A673 (cell line): ENCODE measurements around the gene CLTB. TPM values are rescaled to one million over a fixed set of nuclear protein-coding genes. Genes with fewer than 3 reads are reported as not detected.

Source experiments
- BruUV-seq: library from RNA; stranded (reverse); fragments of 400-500 nt; replicated peaks from 2 replicates; lab custom pipeline; 2021; lab: Mats Ljungman, UMichigan
- CTCF ChIA-PET: fragments of 300-600 bp; sonication (Branson Sonifier 250); formaldehyde crosslinking; loops from one replicate; lab custom pipeline; 2022; ENCODE audit warnings: antibody characterized with exemption; lab: Charles Lee
- POLR2A ChIA-PET: fragments of 300-600 bp; sonication (Branson Sonifier 250); formaldehyde crosslinking; loops from one replicate; lab custom pipeline; 2022; ENCODE audit warnings: antibody characterized with exemption; ENCODE audit not compliant: low non-redundant PET; lab: Charles Lee
- DNase-seq: peaks from one replicate; pipeline ENCODE4 v3.0.0-alpha.2; 2015; ENCODE audit warnings: low spot score
- H3K27ac ChIP-seq: fragments of 200-600 bp; sonication (generic); 2 replicates; pipeline ENCODE4 v1.5.1; 2016; ENCODE audit warnings: mixed run types, low read depth, mild to moderate bottlenecking, mixed read lengths, antibody characterized with exemption, low read length; ENCODE audit not compliant: poor library complexity, severe bottlenecking
- H3K27me3 ChIP-seq: fragments of 200-600 bp; sonication (generic); replicated peaks from 2 replicates; pipeline ENCODE4 v1.6.1; 2017; ENCODE audit warnings: mixed run types, low read depth, mild to moderate bottlenecking, mixed read lengths, antibody characterized with exemption, low read length; ENCODE audit not compliant: insufficient read depth, poor library complexity
- H3K36me3 ChIP-seq: fragments of 200-600 bp; sonication (generic); 2 replicates; pipeline ENCODE4 v1.6.1; 2016; ENCODE audit warnings: mixed run types, mild to moderate bottlenecking, mixed read lengths, antibody characterized with exemption, low read length; ENCODE audit not compliant: insufficient read depth, poor library complexity, severe bottlenecking
- H3K4me1 ChIP-seq: fragments of 200-600 bp; sonication (generic); 2 replicates; pipeline ENCODE4 v1.6.1; 2017; ENCODE audit warnings: mixed run types, mild to moderate bottlenecking, mixed read lengths, antibody characterized with exemption, low read length; ENCODE audit not compliant: insufficient read depth, poor library complexity, severe bottlenecking
- H3K4me3 ChIP-seq: fragments of 200-600 bp; sonication (generic); 2 replicates; pipeline ENCODE4 v1.5.1; 2016; ENCODE audit warnings: low read depth, mixed run types, mild to moderate bottlenecking, mixed read lengths, low read length; ENCODE audit not compliant: poor library complexity, severe bottlenecking
- H3K9me3 ChIP-seq: fragments of 200-600 bp; sonication (generic); 2 replicates; pipeline ENCODE4 v1.6.1; 2016; ENCODE audit warnings: mixed run types, low read depth, mild to moderate bottlenecking, mixed read lengths, antibody characterized with exemption, low read length; ENCODE audit not compliant: poor library complexity, severe bottlenecking
- CTCF ChIP-seq: fragments of 300-800, 200-600 bp; sonication (generic); conservative IDR thresholded peaks from 2 replicates; pipeline ENCODE4 v1.5.1; 2017; ENCODE audit warnings: low read depth, mild to moderate bottlenecking, antibody characterized with exemption, low read length, moderate library complexity, mixed read lengths
- EZH2 ChIP-seq: fragments of 200-600 bp; sonication (generic); IDR thresholded peaks from 2 replicates; pipeline ENCODE4 v1.6.1; 2017; ENCODE audit warnings: borderline replicate concordance, low read depth, mild to moderate bottlenecking, mixed read lengths, antibody characterized with exemption, low read length; ENCODE audit not compliant: poor library complexity, severe bottlenecking
- intact Hi-C: fragments of 100-400 bp; cut with micrococcal nuclease; formaldehyde crosslinking; loops from one replicate; pipeline ENCODE4 v1.10.0; 2022; ENCODE audit not compliant: unreplicated experiment
- total RNA-seq: library from RNA; stranded (reverse); gene quantifications from 2 replicates; pipeline ENCODE4 v1.2.3, GENCODE V29; 2021

CLTB gene
- total RNA-seq, 1 experiment from 2014 or later = 61.8 TPM

DNA sequence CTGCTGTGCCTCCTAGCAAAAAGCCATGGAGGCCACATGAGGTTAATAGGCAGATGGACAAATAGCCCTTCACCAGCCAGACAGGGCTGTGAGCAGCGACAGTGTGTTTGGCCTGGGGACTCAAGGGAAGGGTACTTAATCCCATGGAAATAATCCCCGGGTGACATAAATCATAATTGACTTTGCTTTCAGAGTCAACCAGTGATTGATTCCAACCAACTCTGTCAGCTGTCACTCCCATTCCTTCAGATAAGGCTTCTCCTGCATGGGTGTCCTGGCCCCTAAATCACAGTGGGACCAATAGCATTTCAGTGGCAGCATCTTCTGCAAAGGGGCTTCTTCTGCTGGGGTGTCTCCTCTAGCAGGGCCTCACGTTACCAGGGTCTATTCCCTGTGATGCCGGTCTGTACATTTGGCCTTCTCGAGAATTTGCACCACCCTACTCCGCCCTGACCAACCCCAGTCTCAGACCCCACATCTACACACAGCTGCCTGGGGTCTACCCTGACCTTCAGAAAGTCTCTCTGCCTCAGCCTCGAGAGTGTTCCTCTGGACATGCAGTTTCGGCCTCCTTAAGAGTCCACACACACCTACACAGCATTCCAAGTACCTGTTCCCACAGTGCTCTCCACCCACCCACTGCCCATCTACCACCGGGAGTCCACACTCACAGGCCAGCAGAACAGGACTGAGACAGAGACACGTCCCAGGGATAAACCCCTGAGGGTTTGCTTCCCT is 3.7 kb downstream of the CLTB start:
- POLR2A ChIA-PET = no interaction called here
- Histone ChIP-seq H3K4me1 (peaks cover 6% of the 10 kb centered on the region), H3K9me3 (no peaks in the 10 kb centered on the region), H3K27me3 (no peaks in the 10 kb centered on the region), H3K36me3 (no peaks in the 10 kb centered on the region), H3K4me3 (no peak overlapping the region), H3K27ac (no peak overlapping the region)
- TF ChIP-seq CTCF = no peak
- TF ChIP-seq EZH2 = no peak
- BruUV-seq = no TSS peak
- no peak for DNase-seq
- intact Hi-C loops = no loop called here
- CTCF ChIA-PET = no interaction called here

GRCh38 chr5:176410486-176411180 is 5.7 kb downstream of the CLTB start:
- CTCF ChIA-PET = no interaction called here
- Histone ChIP-seq H3K36me3 (no peaks in the 10 kb centered on the region), H3K9me3 (no peaks in the 10 kb centered on the region), H3K4me1 (peaks cover 3% of the 10 kb centered on the region), H3K27ac (no peak overlapping the region), H3K27me3 (no peaks in the 10 kb centered on the region), H3K4me3 (no peak overlapping the region)
- intact Hi-C loops = no loop called here
- POLR2A ChIA-PET = no interaction called here
- no peak for DNase-seq
- TF ChIP-seq CTCF = no peak
- TF ChIP-seq EZH2 = no peak
- no TSS peak for BruUV-seq

- Histone ChIP-seq H3K4me1 (no peaks in the 10 kb centered on the region), H3K9me3 (no peaks in the 10 kb centered on the region), H3K27ac (no peak overlapping the region), H3K4me3 (no peak overlapping the region), H3K27me3 (no peaks in the 10 kb centered on the region), H3K36me3 (no peaks in the 10 kb centered on the region)
- CTCF ChIA-PET = no interaction called here
- POLR2A ChIA-PET = no interaction called here
- no TSS peak for BruUV-seq
- intact Hi-C loops = no loop called here
- TF ChIP-seq EZH2 (no peak), CTCF (no peak)
- DNase-seq = no peak
These were observed 6.6 kb downstream of the CLTB start for GRCh38 chr5:176409765-176410164.
